Activated naive CD8-positive, alpha-beta T cell treated with anti-CD3 and anti-CD28 coated beads, Interleukin-2, amount 50 U/mL, for 16 hours (primary cell): Measurements from ENCODE around the gene KIAA1328.
"Not testable (repeated sequence)": the region's sequence is repeated elsewhere in the genome, so short reads cannot be mapped to it uniquely, and the experiment has no call there.

Experiments used
- DNase-seq: peaks from one replicate; pipeline ENCODE4 v3.0.0-alpha.2; 2020; ENCODE audit warnings: low read depth, low spot score

KIAA1328 gene

GRCh38 chr18:37144921-37145320 is 316.0 kb downstream of the KIAA1328 start:
- DNase-seq: no peak

GRCh38 chr18:37156330-37156942 is 327.5 kb downstream of the KIAA1328 start:
- no peak for DNase-seq

GRCh38 chr18:37160038-37160820 is 331.3 kb downstream of the KIAA1328 start:
- no peak for DNase-seq

GRCh38 chr18:37161491-37161890 is 332.6 kb downstream of the KIAA1328 start:
- no peak for DNase-seq

GRCh38 chr18:37162551-37162950 is 333.6 kb downstream of the KIAA1328 start:
- DNase-seq: no peak

DNA sequence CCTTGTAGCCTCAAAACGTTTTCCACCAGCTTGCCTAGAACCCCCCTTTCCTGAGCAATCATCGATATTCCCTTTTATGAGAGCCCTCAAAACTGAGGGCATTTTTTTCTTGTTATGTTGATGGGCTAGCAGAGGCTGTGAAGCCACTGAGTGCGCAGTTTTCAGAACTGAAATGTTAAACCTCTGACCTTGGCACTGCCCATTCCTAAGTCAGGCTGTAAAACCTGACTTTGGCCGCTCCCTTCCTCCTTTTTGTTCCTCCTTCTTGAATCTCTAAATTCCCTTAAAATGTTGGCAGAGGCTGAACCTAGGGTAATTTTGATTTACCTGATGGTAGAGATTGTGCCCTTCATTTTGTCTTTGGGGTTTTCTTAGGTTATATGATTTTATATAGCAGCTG is 334.2 kb downstream of the KIAA1328 start:
- DNase-seq: no peak

- DNase-seq: no peak
Observed at GRCh38 chr18:37166491-37166890, 337.6 kb downstream of the KIAA1328 start.

DNA sequence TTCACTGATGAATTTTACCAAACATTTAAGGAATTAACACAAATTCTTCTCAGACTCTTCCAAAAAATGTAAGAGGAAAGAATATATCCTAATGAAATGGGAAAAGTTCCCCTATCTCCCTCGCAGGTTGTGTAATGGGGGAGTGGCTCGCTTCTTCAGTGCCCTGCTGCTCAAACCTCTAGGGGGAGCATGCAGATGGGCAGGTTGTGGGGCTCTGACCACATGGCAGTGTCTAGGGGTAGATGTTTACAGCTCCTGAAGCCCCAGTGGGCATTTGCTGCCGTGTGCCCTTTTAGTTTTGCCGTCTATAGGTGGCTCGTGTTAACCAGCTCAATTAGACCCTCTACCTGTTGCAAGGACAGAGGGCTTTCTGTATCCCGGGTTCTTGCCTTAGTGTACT is 338.0 kb downstream of the KIAA1328 start:
- not testable (repeated sequence) for DNase-seq

- no peak for DNase-seq
Observed at GRCh38 chr18:37170984-37171383, 342.1 kb downstream of the KIAA1328 start.

- DNase-seq: no peak
Observed at GRCh38 chr18:37173384-37173783, 344.5 kb downstream of the KIAA1328 start.

GRCh38 chr18:37175727-37176620 is 347.0 kb downstream of the KIAA1328 start:
- DNase-seq: no peak

DNA sequence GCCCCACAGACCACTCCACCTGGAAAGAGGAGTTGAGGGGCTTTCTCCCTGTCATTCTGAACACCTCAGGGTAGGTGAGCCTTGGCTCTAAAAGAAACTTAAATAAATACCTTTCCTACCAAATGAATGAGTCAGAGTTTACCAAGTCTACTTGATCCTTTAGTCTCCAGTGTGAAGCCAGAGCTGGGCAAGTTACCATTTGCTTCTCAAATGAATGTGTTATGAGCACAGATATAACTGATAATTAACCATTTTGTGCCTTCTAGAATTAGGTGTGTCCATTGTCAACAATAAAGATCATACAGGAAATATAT is 347.7 kb downstream of the KIAA1328 start:
- no peak for DNase-seq

GRCh38 chr18:37179384-37179783 is 350.5 kb downstream of the KIAA1328 start:
- DNase-seq: no peak

DNA sequence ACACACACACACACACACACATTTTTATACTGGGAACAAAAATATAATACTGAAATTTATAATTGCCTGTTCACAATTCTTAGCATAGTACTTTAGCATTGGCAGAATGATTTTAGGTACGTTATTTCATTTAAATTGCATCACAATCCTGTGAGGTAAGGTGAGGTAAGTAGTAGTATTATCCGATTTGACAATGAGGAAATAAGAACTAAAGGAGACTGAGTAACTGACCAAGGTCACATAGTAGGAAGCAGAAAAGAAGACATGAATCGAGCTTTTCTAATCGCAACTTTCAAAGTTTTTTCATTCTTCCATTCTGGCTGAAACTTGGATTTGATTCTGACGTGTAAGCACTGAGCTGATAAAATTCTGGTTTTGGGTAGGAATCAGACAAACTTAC is 351.2 kb downstream of the KIAA1328 start:
- DNase-seq: no peak

DNA sequence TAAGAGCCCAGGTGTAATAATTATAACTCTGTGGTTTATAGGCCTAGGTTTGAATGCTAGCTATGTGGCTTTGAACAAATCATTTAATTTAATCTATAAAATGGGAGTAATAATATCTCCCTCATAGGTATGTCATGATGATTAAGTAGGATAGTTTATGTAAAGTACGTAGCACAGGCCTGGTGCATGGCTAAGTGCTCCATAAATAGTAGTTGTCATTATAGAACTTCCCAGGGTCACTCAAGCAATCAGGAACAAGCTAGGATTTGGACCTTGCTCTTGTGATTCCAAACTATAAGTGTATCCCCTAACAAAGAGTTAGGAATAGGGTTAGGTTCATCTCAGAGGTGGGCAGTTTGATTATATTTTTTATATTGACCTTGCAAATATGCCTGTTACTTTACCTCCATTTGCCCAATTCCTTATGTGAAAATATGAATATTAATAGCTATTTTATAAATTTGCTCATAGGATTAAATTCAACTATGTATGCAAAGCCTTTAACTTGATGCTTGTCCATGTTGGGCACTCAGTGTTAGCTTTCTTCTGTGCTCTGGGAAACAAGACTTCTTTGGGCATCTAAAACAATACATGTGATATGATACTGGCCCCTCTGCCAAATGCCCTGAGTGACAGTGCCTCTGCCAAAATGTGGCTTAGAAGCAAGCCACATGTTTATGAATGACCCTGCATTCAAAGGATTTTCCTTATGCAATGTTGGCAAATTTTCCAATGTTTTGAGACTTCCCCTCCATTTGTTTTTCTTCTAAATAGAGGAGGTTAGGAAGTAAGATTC is 353.6 kb downstream of the KIAA1328 start:
- no peak for DNase-seq

DNA sequence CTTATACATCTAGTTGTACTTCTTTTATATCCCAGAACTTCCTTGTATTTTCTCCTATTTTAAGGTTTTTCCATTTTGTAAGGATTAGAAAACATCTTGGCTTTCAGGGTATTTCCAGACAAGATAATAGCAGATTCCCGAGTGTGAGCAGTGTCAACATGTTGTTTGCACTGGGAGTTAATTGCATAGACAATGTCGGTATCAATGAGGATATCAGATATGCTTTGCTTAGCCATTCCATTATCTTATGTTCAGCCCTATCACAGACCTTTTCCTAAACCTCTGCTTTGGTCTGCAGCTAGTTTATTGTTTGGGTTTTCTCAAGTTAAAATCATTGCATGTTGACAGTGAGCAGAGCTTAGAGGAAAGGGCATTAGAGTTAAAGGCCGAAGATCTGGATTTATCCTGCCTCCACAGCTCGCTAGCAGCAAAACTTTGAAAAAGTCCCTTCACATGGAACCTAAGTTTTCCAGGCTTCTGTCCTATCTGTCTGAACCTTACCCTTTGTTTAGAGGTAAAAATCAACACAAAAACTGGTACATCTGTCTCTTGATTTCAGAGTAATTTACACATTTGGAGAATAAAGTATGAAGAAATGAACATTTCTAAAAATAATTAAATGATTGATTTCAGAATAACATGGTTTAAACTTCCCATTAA is 355.4 kb downstream of the KIAA1328 start:
- DNase-seq: no peak

- no peak for DNase-seq
Observed at GRCh38 chr18:37188016-37188791, 359.3 kb downstream of the KIAA1328 start.

DNA sequence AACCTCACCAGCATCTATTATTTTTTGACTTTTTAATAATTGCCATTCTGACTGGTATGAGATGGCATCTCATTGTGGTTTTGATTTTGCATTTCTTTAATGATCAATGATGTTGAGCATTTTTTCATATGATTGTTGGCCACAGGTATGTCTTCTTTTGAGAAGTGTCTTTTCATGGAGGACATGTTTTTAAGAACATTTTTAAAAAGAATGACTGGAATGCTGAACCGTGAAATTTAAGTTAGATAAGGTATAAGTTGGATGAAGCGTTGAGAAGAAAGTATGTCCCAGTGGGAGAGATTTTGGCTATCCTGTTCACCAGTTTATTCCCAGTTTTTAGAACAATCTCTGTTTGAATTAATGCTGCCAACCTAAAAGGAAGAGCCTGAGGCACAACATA is 370.8 kb downstream of the KIAA1328 start:
- DNase-seq: no peak

DNA sequence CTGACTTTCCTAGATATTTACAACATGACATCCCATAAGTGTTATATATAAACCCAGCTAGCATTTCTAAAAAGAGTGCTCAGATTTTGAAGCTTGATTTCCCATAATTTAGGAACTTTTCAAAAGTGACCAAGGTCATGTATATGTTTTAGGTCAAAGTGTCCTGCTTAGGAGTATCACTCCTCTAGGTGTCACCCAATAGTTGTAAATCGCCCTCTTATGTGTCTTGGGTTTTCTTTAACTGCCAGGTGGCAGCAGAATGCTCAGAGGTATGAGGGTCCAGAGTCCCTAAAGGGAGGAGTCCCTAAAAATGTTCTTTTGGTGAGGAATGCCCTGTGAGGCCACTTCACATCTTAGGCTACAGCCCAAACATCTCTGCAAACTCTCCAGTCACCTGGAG is 378.4 kb downstream of the KIAA1328 start:
- DNase-seq: no peak

- no peak for DNase-seq
Observed at GRCh38 chr18:37210781-37211180, 381.9 kb downstream of the KIAA1328 start.
